ENCODE results near the gene MAP2K5.

DNA sequence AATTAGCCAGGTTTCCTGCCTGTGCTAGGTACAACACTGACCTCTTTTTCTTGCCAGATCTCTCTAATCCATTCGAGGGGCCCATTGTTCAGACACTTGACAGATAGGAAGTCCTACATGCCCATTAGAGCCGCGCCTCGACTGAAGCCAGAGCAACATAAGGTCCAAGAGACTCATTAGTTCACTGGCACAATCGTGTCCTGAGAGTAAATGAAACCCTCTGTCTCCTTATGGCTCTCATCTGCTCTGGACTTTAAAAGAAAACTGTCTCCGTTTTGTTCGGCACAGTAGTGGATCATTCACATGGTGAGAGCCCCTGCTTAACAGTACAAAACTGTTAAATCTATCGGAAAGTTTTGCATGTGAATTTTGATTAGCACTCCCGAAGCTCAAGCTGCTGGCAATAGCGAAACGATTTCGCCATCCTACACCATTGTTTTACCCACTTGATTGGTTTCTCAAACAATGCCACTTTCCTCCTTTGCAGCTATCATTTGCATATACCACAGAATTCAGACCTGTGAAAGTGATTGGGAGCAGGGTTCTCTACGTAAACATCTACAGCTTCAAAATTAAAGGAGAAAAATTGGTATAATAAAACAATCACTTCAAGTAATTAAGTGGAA lies 40.6 kb upstream of the MAP2K5 start:
- TF ChIP-seq CTCF (IDR thresholded peaks at IDR 0.05) (no peak), POLR2A (IDR thresholded peaks at IDR 0.05) (no peak), EP300 (IDR thresholded peaks at IDR 0.05) (no peak)
